ENCODE results near the gene BCL2L15.

The BCL2L15 gene

GRCh38 chr1:113890816-113891215 lies 3.4 kb upstream of the BCL2L15 start:
- Histone ChIP-seq H3K27ac (ENCODE audit: low read depth, low read length, severe bottlenecking) (no peak overlapping the region), H3K9me3 (ENCODE audit: control insufficient read depth, low read length) (no peaks in the 10 kb centered on the region), H3K36me3 (ENCODE audit: control insufficient read depth, insufficient read depth, low read length) (peaks cover 6% of the 10 kb centered on the region), H3K4me1 (ENCODE audit: control insufficient read depth, insufficient read depth, low read length, poor library complexity, severe bottlenecking) (no peaks in the 10 kb centered on the region), H3K4me3 (ENCODE audit: extremely low read depth, insufficient read depth, low read length, poor library complexity, severe bottlenecking) (no peak overlapping the region)
- WGBS, 2 experiments (ENCODE audit: insufficient coverage in 2 of 2): no CpG with 5 or more reads among the region's 2 CpGs

GRCh38 chr1:113886417-113887401 lies 672 bp downstream of the BCL2L15 start:
- H3K9me3 ChIP-seq (ENCODE audit: control insufficient read depth, low read length): no peaks in the 10 kb centered on the region
- no peaks in the 10 kb centered on the region for H3K4me1 ChIP-seq (ENCODE audit: control insufficient read depth, insufficient read depth, low read length, poor library complexity, severe bottlenecking)
- H3K27ac ChIP-seq (ENCODE audit: low read depth, low read length, severe bottlenecking): no peak overlapping the region
- 92% methylated on average over 11 to 15 of the region's 17 CpGs for WGBS, 2 experiments (ENCODE audit: insufficient coverage in 2 of 2)
- no peak overlapping the region for H3K4me3 ChIP-seq (ENCODE audit: extremely low read depth, insufficient read depth, low read length, poor library complexity, severe bottlenecking)
- no peaks in the 10 kb centered on the region for H3K36me3 ChIP-seq (ENCODE audit: control insufficient read depth, insufficient read depth, low read length)

- Histone ChIP-seq H3K36me3 (ENCODE audit: control insufficient read depth, insufficient read depth, low read length) (no peaks in the 10 kb centered on the region), H3K4me3 (ENCODE audit: extremely low read depth, insufficient read depth, low read length, poor library complexity, severe bottlenecking) (no peak overlapping the region), H3K27ac (ENCODE audit: low read depth, low read length, severe bottlenecking) (no peak overlapping the region), H3K4me1 (ENCODE audit: control insufficient read depth, insufficient read depth, low read length, poor library complexity, severe bottlenecking) (no peaks in the 10 kb centered on the region), H3K9me3 (ENCODE audit: control insufficient read depth, low read length) (no peaks in the 10 kb centered on the region)
- 71 to 95% methylated on average over 2 of the region's 2 CpGs for WGBS, 2 experiments (ENCODE audit: insufficient coverage in 2 of 2)
Measured at GRCh38 chr1:113881661-113882060, 5.7 kb downstream of the BCL2L15 start.

GRCh38 chr1:113879739-113880038 lies 7.7 kb downstream of the BCL2L15 start:
- Histone ChIP-seq H3K27ac (ENCODE audit: low read depth, low read length, severe bottlenecking) (no peak overlapping the region), H3K4me3 (ENCODE audit: extremely low read depth, insufficient read depth, low read length, poor library complexity, severe bottlenecking) (no peak overlapping the region), H3K36me3 (ENCODE audit: control insufficient read depth, insufficient read depth, low read length) (no peaks in the 10 kb centered on the region), H3K4me1 (ENCODE audit: control insufficient read depth, insufficient read depth, low read length, poor library complexity, severe bottlenecking) (no peaks in the 10 kb centered on the region), H3K9me3 (ENCODE audit: control insufficient read depth, low read length) (no peaks in the 10 kb centered on the region)
- WGBS, 2 experiments (ENCODE audit: insufficient coverage in 2 of 2): 100% methylated on average over 1 of the region's 4 CpGs; no CpG with 5 or more reads in 1 of the 2 experiments

- H3K27ac ChIP-seq (ENCODE audit: low read depth, low read length, severe bottlenecking): no peak overlapping the region
- H3K9me3 ChIP-seq (ENCODE audit: control insufficient read depth, low read length): no peaks in the 10 kb centered on the region
- H3K36me3 ChIP-seq (ENCODE audit: control insufficient read depth, insufficient read depth, low read length): no peaks in the 10 kb centered on the region
- no peaks in the 10 kb centered on the region for H3K4me1 ChIP-seq (ENCODE audit: control insufficient read depth, insufficient read depth, low read length, poor library complexity, severe bottlenecking)
- no peak overlapping the region for H3K4me3 ChIP-seq (ENCODE audit: extremely low read depth, insufficient read depth, low read length, poor library complexity, severe bottlenecking)
- WGBS, 2 experiments (ENCODE audit: insufficient coverage in 2 of 2): 81 to 94% methylated on average over 2 to 3 of the region's 5 CpGs
Measured at GRCh38 chr1:113876176-113876575, 11.2 kb downstream of the BCL2L15 start.

GRCh38 chr1:113875714-113876113 lies 11.7 kb downstream of the BCL2L15 start:
- H3K4me1 ChIP-seq (ENCODE audit: control insufficient read depth, insufficient read depth, low read length, poor library complexity, severe bottlenecking): no peaks in the 10 kb centered on the region
- WGBS, 2 experiments (ENCODE audit: insufficient coverage in 2 of 2): no CpG with 5 or more reads among the region's 2 CpGs
- no peak overlapping the region for H3K27ac ChIP-seq (ENCODE audit: low read depth, low read length, severe bottlenecking)
- no peaks in the 10 kb centered on the region for H3K9me3 ChIP-seq (ENCODE audit: control insufficient read depth, low read length)
- H3K36me3 ChIP-seq (ENCODE audit: control insufficient read depth, insufficient read depth, low read length): no peaks in the 10 kb centered on the region
- H3K4me3 ChIP-seq (ENCODE audit: extremely low read depth, insufficient read depth, low read length, poor library complexity, severe bottlenecking): no peak overlapping the region

- H3K27ac ChIP-seq (ENCODE audit: low read depth, low read length, severe bottlenecking): no peak overlapping the region
- no peaks in the 10 kb centered on the region for H3K4me1 ChIP-seq (ENCODE audit: control insufficient read depth, insufficient read depth, low read length, poor library complexity, severe bottlenecking)
- H3K9me3 ChIP-seq (ENCODE audit: control insufficient read depth, low read length): no peaks in the 10 kb centered on the region
- no CpG with 5 or more reads among the region's 1 CpG for WGBS, 2 experiments (ENCODE audit: insufficient coverage in 2 of 2)
- H3K36me3 ChIP-seq (ENCODE audit: control insufficient read depth, insufficient read depth, low read length): no peaks in the 10 kb centered on the region
- H3K4me3 ChIP-seq (ENCODE audit: extremely low read depth, insufficient read depth, low read length, poor library complexity, severe bottlenecking): no peak overlapping the region
Measured at GRCh38 chr1:113874012-113874879, 13.1 kb downstream of the BCL2L15 start.

GRCh38 chr1:113872219-113872935 lies 15.0 kb downstream of the BCL2L15 start:
- H3K4me1 ChIP-seq (ENCODE audit: control insufficient read depth, insufficient read depth, low read length, poor library complexity, severe bottlenecking): peaks cover 5% of the 10 kb centered on the region
- no peak overlapping the region for H3K27ac ChIP-seq (ENCODE audit: low read depth, low read length, severe bottlenecking)
- H3K36me3 ChIP-seq (ENCODE audit: control insufficient read depth, insufficient read depth, low read length): no peaks in the 10 kb centered on the region
- no peaks in the 10 kb centered on the region for H3K9me3 ChIP-seq (ENCODE audit: control insufficient read depth, low read length)
- H3K4me3 ChIP-seq (ENCODE audit: extremely low read depth, insufficient read depth, low read length, poor library complexity, severe bottlenecking): no peak overlapping the region

- Histone ChIP-seq H3K4me1 (ENCODE audit: control insufficient read depth, insufficient read depth, low read length, poor library complexity, severe bottlenecking) (peaks cover 5% of the 10 kb centered on the region), H3K9me3 (ENCODE audit: control insufficient read depth, low read length) (no peaks in the 10 kb centered on the region), H3K27ac (ENCODE audit: low read depth, low read length, severe bottlenecking) (no peak within 1 kb of the TSS), H3K4me3 (ENCODE audit: extremely low read depth, insufficient read depth, low read length, poor library complexity, severe bottlenecking) (no peak within 1 kb of the TSS), H3K36me3 (ENCODE audit: control insufficient read depth, insufficient read depth, low read length) (no peaks in the 10 kb centered on the region)
- WGBS, 2 experiments (ENCODE audit: insufficient coverage in 2 of 2): 61 to 74% methylated on average over 4 of the region's 4 CpGs
Measured at GRCh38 chr1:113871597-113872113, 15.7 kb downstream of the BCL2L15 start, which contains the start of gene PTPN22. Gene PTPN22, minus strand, starts transcription at chr1:113871712.

GRCh38 chr1:113870778-113871177 lies 16.6 kb downstream of the BCL2L15 start:
- Histone ChIP-seq H3K4me1 (ENCODE audit: control insufficient read depth, insufficient read depth, low read length, poor library complexity, severe bottlenecking) (peaks cover 5% of the 10 kb centered on the region), H3K4me3 (ENCODE audit: extremely low read depth, insufficient read depth, low read length, poor library complexity, severe bottlenecking) (no peak overlapping the region), H3K9me3 (ENCODE audit: control insufficient read depth, low read length) (no peaks in the 10 kb centered on the region), H3K36me3 (ENCODE audit: control insufficient read depth, insufficient read depth, low read length) (no peaks in the 10 kb centered on the region), H3K27ac (ENCODE audit: low read depth, low read length, severe bottlenecking) (no peak overlapping the region)
- WGBS, 2 experiments (ENCODE audit: insufficient coverage in 2 of 2): 69 to 88% methylated on average over 2 of the region's 3 CpGs
